OCI-LY3 (cell line): ENCODE measurements around the gene MCF2L2.

Experiments
- EZH2phosphoT487 ChIP-seq: fragments of 200-600 bp; shearing (Covaris generic); IDR thresholded peaks from 2 replicates; pipeline ENCODE4 v1.6.1; 2018; ENCODE audit warnings: antibody characterized with exemption, mixed run types, low read depth
- TF ChIP-seq, protein P1 (sequence below): fragments of 200-600, 300-600 bp; sonication (generic); IDR thresholded peaks from 2 replicates; pipeline ENCODE4 v1.5.1; 2014; ENCODE audit warnings: antibody characterized with exemption, low read length, low read depth

DNA sequence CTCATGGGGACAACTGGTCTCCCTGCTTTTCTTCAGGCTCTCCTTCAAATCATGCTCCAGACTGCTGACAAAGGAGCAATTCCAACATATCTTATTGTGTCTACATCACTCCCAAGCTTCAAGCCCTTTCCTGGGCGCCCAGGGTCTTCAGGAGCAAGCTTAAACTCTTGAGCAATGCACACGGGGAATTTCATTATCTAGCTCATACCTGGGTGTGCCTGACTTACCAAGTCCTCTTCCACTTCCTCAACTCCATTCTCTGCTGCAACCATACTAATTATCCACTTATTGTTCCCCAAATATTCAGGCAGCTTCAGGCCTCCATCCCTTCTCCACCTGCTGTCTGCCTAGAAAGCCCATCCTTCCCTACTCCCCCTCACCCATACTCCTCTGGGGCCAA lies 124.7 kb downstream of the MCF2L2 start:
- TF ChIP-seq, protein P1, sequence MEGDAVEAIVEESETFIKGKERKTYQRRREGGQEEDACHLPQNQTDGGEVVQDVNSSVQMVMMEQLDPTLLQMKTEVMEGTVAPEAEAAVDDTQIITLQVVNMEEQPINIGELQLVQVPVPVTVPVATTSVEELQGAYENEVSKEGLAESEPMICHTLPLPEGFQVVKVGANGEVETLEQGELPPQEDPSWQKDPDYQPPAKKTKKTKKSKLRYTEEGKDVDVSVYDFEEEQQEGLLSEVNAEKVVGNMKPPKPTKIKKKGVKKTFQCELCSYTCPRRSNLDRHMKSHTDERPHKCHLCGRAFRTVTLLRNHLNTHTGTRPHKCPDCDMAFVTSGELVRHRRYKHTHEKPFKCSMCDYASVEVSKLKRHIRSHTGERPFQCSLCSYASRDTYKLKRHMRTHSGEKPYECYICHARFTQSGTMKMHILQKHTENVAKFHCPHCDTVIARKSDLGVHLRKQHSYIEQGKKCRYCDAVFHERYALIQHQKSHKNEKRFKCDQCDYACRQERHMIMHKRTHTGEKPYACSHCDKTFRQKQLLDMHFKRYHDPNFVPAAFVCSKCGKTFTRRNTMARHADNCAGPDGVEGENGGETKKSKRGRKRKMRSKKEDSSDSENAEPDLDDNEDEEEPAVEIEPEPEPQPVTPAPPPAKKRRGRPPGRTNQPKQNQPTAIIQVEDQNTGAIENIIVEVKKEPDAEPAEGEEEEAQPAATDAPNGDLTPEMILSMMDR, result no peak
- no peak for TF ChIP-seq EZH2phosphoT487
